ENCODE data around the gene ERP44. TPM values are rescaled to one million over a fixed set of nuclear protein-coding genes. Genes with fewer than 3 reads are reported as not detected.
A peak's percentile ranks its signal among the peaks of the same experiment; 100 is the strongest.
"Not testable (repeated sequence)": the region's sequence is repeated elsewhere in the genome, so short reads cannot be mapped to it uniquely, and the experiment has no call there.

The ERP44 gene
- total RNA-seq, 4 donors from 2014 or later = 7.0 to 10.8 (median 9.7) TPM

DNA sequence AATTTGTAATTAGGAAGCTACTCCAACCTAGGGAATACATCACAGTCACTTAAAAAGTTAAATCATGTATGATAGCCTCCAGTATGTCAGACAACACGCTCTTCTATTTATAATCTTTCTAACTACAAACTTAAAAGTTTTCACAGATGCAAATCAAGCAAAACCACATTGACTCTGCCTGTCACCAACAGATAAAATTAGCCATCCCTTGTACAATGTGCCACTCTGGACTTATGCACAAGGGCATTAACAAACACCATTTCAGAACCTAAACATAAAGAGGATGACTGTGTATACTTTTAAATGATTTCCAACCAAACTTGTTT is 14.7 kb downstream of the ERP44 start:
- DNase-seq (no peak), ATAC-seq (peak in 1 of 2 donors; percentile 36)
- intact Hi-C loops (cut with DNase I; ENCODE audit: low total_unique reads) (no loop called here), in situ Hi-C loops (cut with MboI; ENCODE audit: low sequenced_read_pairs in 4 of 4) (no loop called here)
- peak overlapping the region in 2 of 4 donors; percentile 6 to 27 for H3K27ac ChIP-seq
- no peaks in the 10 kb centered on the region for H3K9me3 ChIP-seq
- TF ChIP-seq, protein P1, sequence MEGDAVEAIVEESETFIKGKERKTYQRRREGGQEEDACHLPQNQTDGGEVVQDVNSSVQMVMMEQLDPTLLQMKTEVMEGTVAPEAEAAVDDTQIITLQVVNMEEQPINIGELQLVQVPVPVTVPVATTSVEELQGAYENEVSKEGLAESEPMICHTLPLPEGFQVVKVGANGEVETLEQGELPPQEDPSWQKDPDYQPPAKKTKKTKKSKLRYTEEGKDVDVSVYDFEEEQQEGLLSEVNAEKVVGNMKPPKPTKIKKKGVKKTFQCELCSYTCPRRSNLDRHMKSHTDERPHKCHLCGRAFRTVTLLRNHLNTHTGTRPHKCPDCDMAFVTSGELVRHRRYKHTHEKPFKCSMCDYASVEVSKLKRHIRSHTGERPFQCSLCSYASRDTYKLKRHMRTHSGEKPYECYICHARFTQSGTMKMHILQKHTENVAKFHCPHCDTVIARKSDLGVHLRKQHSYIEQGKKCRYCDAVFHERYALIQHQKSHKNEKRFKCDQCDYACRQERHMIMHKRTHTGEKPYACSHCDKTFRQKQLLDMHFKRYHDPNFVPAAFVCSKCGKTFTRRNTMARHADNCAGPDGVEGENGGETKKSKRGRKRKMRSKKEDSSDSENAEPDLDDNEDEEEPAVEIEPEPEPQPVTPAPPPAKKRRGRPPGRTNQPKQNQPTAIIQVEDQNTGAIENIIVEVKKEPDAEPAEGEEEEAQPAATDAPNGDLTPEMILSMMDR (IDR thresholded peaks at IDR 0.05 in 4 of 5, conservative IDR thresholded peaks at IDR 0.05 in 1 of 5) = no peak
- TF ChIP-seq POLR2A (IDR thresholded peaks at IDR 0.05) = no peak
- no peaks in the 10 kb centered on the region for H3K27me3 ChIP-seq
- no peaks in the 10 kb centered on the region for H3K36me3 ChIP-seq
- peaks cover 51% of the 10 kb centered on the region in 2 donors for H3K4me1 ChIP-seq
- no peak overlapping the region for H3K4me3 ChIP-seq

DNA sequence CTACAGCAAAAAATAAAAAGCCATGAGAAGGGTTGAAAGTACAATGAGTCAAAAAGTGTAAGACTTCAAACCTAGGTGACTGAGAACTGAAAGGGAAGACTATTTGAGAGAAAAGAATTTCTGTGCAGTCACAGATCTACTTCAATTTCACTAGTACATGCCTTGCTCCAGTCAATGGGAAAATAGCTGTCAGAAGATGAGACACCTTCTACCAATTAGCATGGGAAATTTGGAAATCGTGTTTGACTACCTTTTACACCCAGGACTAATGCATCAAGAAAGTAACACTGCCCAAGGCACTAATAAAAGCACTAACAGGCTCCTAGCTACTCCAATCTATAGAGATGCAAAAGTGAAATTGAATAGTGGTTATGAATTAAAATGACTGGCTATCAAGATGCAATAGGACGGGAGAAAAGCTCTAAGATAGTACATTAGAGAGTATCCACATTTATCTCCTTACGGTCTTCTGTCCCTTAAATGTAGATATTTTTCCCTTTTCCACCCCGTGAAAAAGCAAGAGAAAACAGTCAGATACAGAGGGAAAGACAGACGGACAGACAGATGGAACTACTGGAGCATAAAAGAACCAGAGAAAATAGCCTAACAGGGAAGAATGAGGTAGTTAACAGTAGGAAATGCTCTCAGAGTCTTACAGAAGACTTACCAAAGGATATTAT is 15.2 kb downstream of the ERP44 start:
- DNase-seq = no peak
- Histone ChIP-seq H3K36me3 (no peaks in the 10 kb centered on the region), H3K4me1 (peaks cover 51% of the 10 kb centered on the region in 2 donors), H3K27ac (peak overlapping the region in 2 of 4 donors; percentile 6 to 27), H3K9me3 (no peaks in the 10 kb centered on the region), H3K4me3 (no peak overlapping the region), H3K27me3 (no peaks in the 10 kb centered on the region)
- no peak for TF ChIP-seq POLR2A (IDR thresholded peaks at IDR 0.05)
- TF ChIP-seq, protein P1 (IDR thresholded peaks at IDR 0.05 in 4 of 5, conservative IDR thresholded peaks at IDR 0.05 in 1 of 5) = no peak
- in situ Hi-C loops (cut with MboI; ENCODE audit: low sequenced_read_pairs in 4 of 4) (no loop called here), intact Hi-C loops (cut with DNase I; ENCODE audit: low total_unique reads) (no loop called here)
- ATAC-seq = peak in 1 of 2 donors; percentile 18

DNA sequence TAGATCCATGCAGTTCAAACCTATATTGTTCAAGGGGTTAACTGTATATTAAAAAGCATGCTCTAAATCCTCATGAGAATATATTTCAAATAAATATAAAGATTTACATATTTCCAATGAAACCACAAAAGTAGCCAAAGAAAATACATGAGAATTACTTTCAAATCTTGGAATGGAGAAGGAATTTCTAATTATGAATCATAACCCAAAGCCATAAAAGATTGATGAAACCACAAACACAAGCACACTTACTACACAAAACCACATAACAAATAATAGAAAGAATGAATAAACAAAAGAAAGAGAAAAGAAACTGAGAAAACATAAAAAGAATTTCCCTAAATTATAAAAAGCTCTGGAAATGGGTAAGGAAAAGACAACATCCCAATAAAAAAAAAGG is 16.0 kb downstream of the ERP44 start:
- no peak for DNase-seq
- H3K4me1 ChIP-seq = peaks cover 51% of the 10 kb centered on the region in 2 donors
- ATAC-seq = no peak

DNA sequence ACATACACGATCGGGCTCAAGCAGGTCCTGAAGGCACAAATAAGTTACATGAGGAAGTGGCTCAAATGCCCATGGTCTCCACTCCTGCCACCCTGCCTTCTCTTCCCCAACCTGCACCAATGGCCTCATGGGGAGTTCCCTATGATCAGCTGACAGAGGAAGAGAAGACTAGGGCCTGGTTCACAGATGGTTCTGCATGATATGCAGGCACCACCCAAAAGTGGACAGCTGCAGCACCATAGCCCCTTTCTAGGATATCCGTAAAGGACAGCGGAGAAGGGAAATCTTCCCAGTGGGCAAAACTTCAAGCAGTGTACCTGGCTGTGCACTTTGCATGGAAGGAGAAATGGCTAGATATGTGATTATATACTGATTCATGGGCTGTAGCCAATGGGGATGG is 22.5 kb downstream of the ERP44 start:
- intact Hi-C loops (cut with DNase I; ENCODE audit: low total_unique reads); H3K27me3 ChIP-seq; H3K4me3 ChIP-seq; H3K9me3 ChIP-seq; H3K36me3 ChIP-seq; DNase-seq; in situ Hi-C loops (cut with MboI; ENCODE audit: low sequenced_read_pairs in 4 of 4); ATAC-seq; H3K27ac ChIP-seq: not testable (repeated sequence)
- H3K4me1 ChIP-seq = peaks cover 15 to 19% of the 10 kb centered on the region in 2 donors

More for the DNA sequence above, 16.0 kb downstream of the ERP44 start:
- TF ChIP-seq, protein P1 (IDR thresholded peaks at IDR 0.05 in 4 of 5, conservative IDR thresholded peaks at IDR 0.05 in 1 of 5) = no peak
- TF ChIP-seq POLR2A (IDR thresholded peaks at IDR 0.05) = no peak
- Histone ChIP-seq H3K36me3 (no peaks in the 10 kb centered on the region), H3K27ac (no peak overlapping the region), H3K4me3 (no peak overlapping the region), H3K9me3 (no peaks in the 10 kb centered on the region), H3K27me3 (no peaks in the 10 kb centered on the region)
- in situ Hi-C loops (cut with MboI; ENCODE audit: low sequenced_read_pairs in 4 of 4) = no loop called here
- intact Hi-C loops (cut with DNase I; ENCODE audit: low total_unique reads) = no loop called here

DNA sequence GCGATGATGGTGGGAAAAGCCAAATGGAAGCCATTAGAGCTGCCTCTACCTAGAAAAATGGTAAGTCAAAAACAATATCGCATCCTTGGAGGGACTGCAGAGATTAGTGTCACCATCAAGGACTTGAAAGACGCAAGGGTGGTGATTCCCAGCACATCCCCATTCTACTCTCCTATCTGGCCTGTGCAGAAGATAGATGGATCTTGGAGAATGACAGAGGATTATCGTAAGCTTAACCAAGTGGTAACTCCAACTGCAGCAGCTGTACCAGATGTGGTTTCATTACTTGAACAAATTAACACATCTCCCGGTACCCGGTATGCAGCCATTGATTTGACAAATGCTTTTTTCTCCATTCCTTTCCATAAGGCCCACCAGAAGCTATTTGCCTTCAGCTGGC is 23.8 kb downstream of the ERP44 start:
- no peaks in the 10 kb centered on the region for H3K9me3 ChIP-seq
- in situ Hi-C loops (cut with MboI; ENCODE audit: low sequenced_read_pairs in 4 of 4) = no loop called here
- ATAC-seq (no peak), DNase-seq (no peak)
- H3K27ac ChIP-seq = no peak overlapping the region
- intact Hi-C loops (cut with DNase I; ENCODE audit: low total_unique reads) = no loop called here
- H3K4me3 ChIP-seq = no peak overlapping the region
- TF ChIP-seq POLR2A (IDR thresholded peaks at IDR 0.05) = no peak
- TF ChIP-seq, protein P1 (IDR thresholded peaks at IDR 0.05 in 4 of 5, conservative IDR thresholded peaks at IDR 0.05 in 1 of 5) = no peak
- no peaks in the 10 kb centered on the region for H3K27me3 ChIP-seq
- H3K4me1 ChIP-seq = peaks cover 16 to 26% of the 10 kb centered on the region in 2 donors
- H3K36me3 ChIP-seq = no peaks in the 10 kb centered on the region
